A549 (cell line): Measurements from ENCODE around the gene FSTL5. TPM values are rescaled to one million over a fixed set of nuclear protein-coding genes. Genes with fewer than 3 reads are reported as not detected.

Experiments used
- ATAC-seq, 2 experiments: fragments of 200-7000 bp in 1 of 2; fragments of >200 bp in 1 of 2; cut with Nextera tagmentation in 1 of 2; cut with Tn5 transposase in 1 of 2; 3 replicates each; pipeline versions ENCODE4 v1.8.0 to v1.9.1; 2018 to 2020; ENCODE audit warnings: mild to moderate bottlenecking in 1 of 2, moderate library complexity in 1 of 2
- CTCF ChIA-PET: fragments of 300-600 bp; sonication (Branson Sonifier 250); formaldehyde crosslinking; extraction: SDS; loops from one replicate; lab custom pipeline; 2021; ENCODE audit warnings: antibody characterized with exemption, inconsistent platforms; lab: Yijun Ruan, JAX
- POLR2A ChIA-PET: fragments of 350-600 bp; formaldehyde crosslinking; extraction: SDS; loops from one replicate; lab custom pipeline; 2021; ENCODE audit warnings: antibody characterized with exemption, inconsistent platforms; lab: Yijun Ruan, JAX
- DNase-seq, 2 experiments: peaks; one replicate each; pipeline versions ENCODE4 v3.0.0 to v3.0.0-alpha.2; 2011 to 2016; ENCODE audit warnings: low read depth in 1 of 2, low spot score in 1 of 2
- FAIRE-seq: peaks from 2 replicates; lab custom pipeline; 2011; peaks lifted over from hg19 to GRCh38; lab: Jason Lieb, UNC
- H3K27ac ChIP-seq, 2 experiments: fragments of >200 bp; sonication (Bioruptor Twin); formaldehyde crosslinking; 3 replicates each; pipeline ENCODE4 v1.5.1; 2016 to 2017
- H3K4me1 ChIP-seq: fragments of >200 bp; sonication (Bioruptor Twin); formaldehyde crosslinking; 3 replicates; pipeline ENCODE4 v1.6.1; 2016
- H3K4me2 ChIP-seq: fragments of >200 bp; sonication (Bioruptor Twin); formaldehyde crosslinking; 3 replicates; pipeline ENCODE4 v1.6.1; 2016
- H3K4me3 ChIP-seq: fragments of >200 bp; sonication (Bioruptor Twin); formaldehyde crosslinking; 3 replicates; pipeline ENCODE4 v1.5.1; 2016
- H3K9me3 ChIP-seq: fragments of >200 bp; sonication (Bioruptor Twin); formaldehyde crosslinking; 3 replicates; pipeline ENCODE4 v1.6.1; 2016
- BHLHE40 ChIP-seq: IDR thresholded peaks from 2 replicates; pipeline ENCODE4 v1.6.1; 2012; ENCODE audit warnings: low read depth, low read length, inconsistent platforms
- CBX8 ChIP-seq: fragments of 200-600 bp; sonication (generic); IDR thresholded peaks from 2 replicates; pipeline ENCODE4 v1.6.1; 2016
- CHD2 ChIP-seq: fragments of 150-350 bp; IDR thresholded peaks from 2 replicates; pipeline ENCODE4 v1.6.1; 2014; ENCODE audit warnings: low read length; ENCODE audit not compliant: partially characterized antibody
- CTCF ChIP-seq: fragments of >200 bp; sonication (Bioruptor Twin); formaldehyde crosslinking; IDR thresholded peaks from 3 replicates; pipeline ENCODE4 v1.5.1; 2016
- EHF ChIP-seq: fragments of 250-450 bp; sonication (Bioruptor Pico); IDR thresholded peaks from 2 replicates; pipeline ENCODE4 v1.5.0; 2020; ENCODE audit warnings: mild to moderate bottlenecking
- ESRRA ChIP-seq: fragments of 150-350 bp; IDR thresholded peaks from 2 replicates; pipeline ENCODE4 v1.6.1; 2014; ENCODE audit warnings: mild to moderate bottlenecking, low read length, borderline replicate concordance
- FOSB ChIP-seq: fragments of 250-450 bp; sonication (Bioruptor Pico); IDR thresholded peaks from 2 replicates; pipeline ENCODE4 v1.5.0; 2020; ENCODE audit warnings: mild to moderate bottlenecking, moderate library complexity
- FOSL2 ChIP-seq, 2 experiments: fragments of 450-650 bp in 1 of 2; fragments of >200 bp in 1 of 2; sonication (Bioruptor Twin) in 1 of 2; formaldehyde crosslinking; IDR thresholded peaks; 2 replicates each; pipeline versions ENCODE4 v1.5.0 to v1.6.1; 2016 to 2020; ENCODE audit warnings: mild to moderate bottlenecking in 1 of 2, moderate library complexity in 1 of 2
- FOXS1 ChIP-seq: fragments of 250-450 bp; sonication (Bioruptor Pico); IDR thresholded peaks from 2 replicates; pipeline ENCODE4 v1.5.0; 2020; ENCODE audit warnings: mild to moderate bottlenecking, moderate library complexity
- GATA3 ChIP-seq: IDR thresholded peaks from 2 replicates; pipeline ENCODE4 v1.6.1; 2012; ENCODE audit warnings: borderline replicate concordance
- HEYL ChIP-seq: fragments of 250-450 bp; sonication (Bioruptor Pico); IDR thresholded peaks from 2 replicates; pipeline ENCODE4 v1.8.0; 2021; ENCODE audit warnings: mild to moderate bottlenecking, moderate library complexity
- HOXA7 ChIP-seq: fragments of 250-450 bp; sonication (Bioruptor Pico); IDR thresholded peaks from 2 replicates; pipeline ENCODE4 v1.5.0; 2020; ENCODE audit warnings: mild to moderate bottlenecking, moderate library complexity
- HOXB13 ChIP-seq: fragments of 250-450 bp; sonication (Bioruptor Pico); IDR thresholded peaks from 2 replicates; pipeline ENCODE4 v1.5.0; 2020; ENCODE audit warnings: low read depth, mild to moderate bottlenecking, moderate library complexity
- JUNB ChIP-seq: fragments of >200 bp; sonication (Bioruptor Twin); formaldehyde crosslinking; IDR thresholded peaks from 2 replicates; pipeline ENCODE4 v1.6.1; 2016
- KDM1A ChIP-seq: fragments of 200-600 bp; sonication (generic); IDR thresholded peaks from 2 replicates; pipeline ENCODE4 v1.6.1; 2016; ENCODE audit warnings: low read depth, mild to moderate bottlenecking
- KDM5A ChIP-seq: fragments of 200-600 bp; sonication (generic); IDR thresholded peaks from 2 replicates; pipeline ENCODE4 v1.6.1; 2016; ENCODE audit warnings: antibody characterized with exemption, mild to moderate bottlenecking
- MAZ ChIP-seq: fragments of 150-350 bp; IDR thresholded peaks from 2 replicates; pipeline ENCODE4 v1.6.1; 2014; ENCODE audit warnings: antibody characterized with exemption, low read depth, low read length, borderline replicate concordance
- MYC ChIP-seq: IDR thresholded peaks from 2 replicates; pipeline ENCODE4 v1.6.1; 2012; ENCODE audit warnings: mild to moderate bottlenecking, inconsistent platforms, low read length, improper control_type of control experiment, borderline replicate concordance
- NFE2L2 ChIP-seq: fragments of 150-350 bp; conservative IDR thresholded peaks from 2 replicates; pipeline ENCODE4 v1.6.1; 2014; ENCODE audit warnings: low read length
- NPAS2 ChIP-seq: fragments of 250-450 bp; sonication (Bioruptor Pico); IDR thresholded peaks from 2 replicates; pipeline ENCODE4 v1.8.0; 2022; ENCODE audit warnings: mild to moderate bottlenecking, moderate library complexity, borderline replicate concordance
- POLR2AphosphoS2 ChIP-seq: conservative IDR thresholded peaks from 2 replicates; pipeline ENCODE4 v1.6.1; 2012; ENCODE audit warnings: low read length, improper control_type of control experiment, inconsistent platforms
- RARB ChIP-seq: fragments of 250-450 bp; sonication (Bioruptor Pico); IDR thresholded peaks from 2 replicates; pipeline ENCODE4 v1.8.0; 2021; ENCODE audit warnings: mild to moderate bottlenecking, moderate library complexity
- RFX5 ChIP-seq: fragments of 450-650 bp; IDR thresholded peaks from 2 replicates; pipeline ENCODE4 v1.7.1; 2014; ENCODE audit warnings: antibody characterized with exemption, mild to moderate bottlenecking, moderate library complexity
- SREBF2 ChIP-seq: fragments of 450-650 bp; IDR thresholded peaks from 2 replicates; pipeline ENCODE4 v1.6.1; 2014; ENCODE audit warnings: mild to moderate bottlenecking, moderate library complexity
- ZC3H11A ChIP-seq: fragments of 450-650 bp; IDR thresholded peaks from 2 replicates; pipeline ENCODE4 v1.6.1; 2014; ENCODE audit warnings: antibody characterized with exemption, mild to moderate bottlenecking
- ZSCAN20 ChIP-seq: fragments of 250-450 bp; sonication (Bioruptor Pico); IDR thresholded peaks from 2 replicates; pipeline ENCODE4 v1.8.0; 2022; ENCODE audit warnings: mild to moderate bottlenecking, moderate library complexity
- WGBS: methylation state at CpG from one replicate; pipeline ENCODE4 v1.1.6; 2017; ENCODE audit errors: missing lambda C conversion rate; 5-methylcytosine and 5-hydroxymethylcytosine counted together
- polyA plus RNA-seq, 4 experiments: library from polyadenylated mRNA; depleted of rRNA in 3 of 4; stranded (reverse); fragments of >200 nt; fragmentation: RNase III in 1 of 4; extraction: RNeasy Plus Mini Kit Qiagen cat#74134 plus additional on column Dnase treatment in 1 of 4; gene quantifications; 2 replicates in 3 of 4; 3 replicates in 1 of 4; pipeline ENCODE4 v1.2.3, GENCODE V29; 2011 to 2017
- TF ChIP-seq, protein P1 (sequence below): fragments of 150-350 bp; IDR thresholded peaks from 2 replicates; pipeline ENCODE4 v1.6.1; 2014; ENCODE audit warnings: low read depth, mild to moderate bottlenecking, low read length
- TF ChIP-seq, protein P2 (sequence below): IDR thresholded peaks from 2 replicates; pipeline ENCODE4 v1.6.1; 2012; ENCODE audit warnings: low read depth, borderline replicate concordance

The FSTL5 gene
- polyA plus RNA-seq, 2 of the 4 experiments (the other 2 are of a cell fraction) = 0.06 to 0.10 TPM

DNA sequence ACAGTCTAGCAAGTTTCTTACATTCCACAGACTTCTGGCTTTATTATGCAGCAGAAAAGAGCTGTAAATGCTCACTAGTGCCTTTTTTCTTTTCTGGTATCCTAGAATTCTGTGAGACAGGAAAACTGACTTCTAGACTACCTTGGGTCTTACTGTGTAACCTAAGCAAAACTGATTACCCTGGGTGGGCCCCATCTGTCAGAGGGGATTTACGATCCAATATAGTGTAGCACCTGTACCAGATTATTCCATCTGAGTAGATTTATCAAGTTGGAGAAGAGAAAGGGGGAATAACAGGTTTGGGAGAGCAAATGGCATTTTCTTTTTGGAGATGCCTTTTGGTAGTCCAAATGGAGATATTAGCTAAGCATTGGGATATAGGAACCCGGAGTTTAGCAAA, 46.7 kb downstream of the FSTL5 start:
- no peak for DNase-seq
- ChIA-PET CTCF (no interaction called here), POLR2A (no interaction called here)
- Histone ChIP-seq H3K4me3 (no peak overlapping the region), H3K4me2 (no peak overlapping the region), H3K4me1 (no peaks in the 10 kb centered on the region), H3K27ac (no peak overlapping the region), H3K9me3 (no peaks in the 10 kb centered on the region)
- no peak for ATAC-seq
- WGBS = 19% methylated on average over 2 of the region's 2 CpGs
- no peak for FAIRE-seq
- TF ChIP-seq BHLHE40 = no peak
- TF ChIP-seq HEYL (CRISPR knock-in tag) = no peak
- no peak for TF ChIP-seq MAZ
- no peak for TF ChIP-seq KDM1A
- no peak for TF ChIP-seq FOSL2 (IDR thresholded peaks at IDR 0.05)
- TF ChIP-seq FOSL2 (CRISPR knock-in tag; IDR thresholded peaks at IDR 0.05) = no peak
- TF ChIP-seq SREBF2 = no peak
- TF ChIP-seq ZSCAN20 (CRISPR knock-in tag) = no peak
- TF ChIP-seq MYC = no peak
- TF ChIP-seq, protein P1, sequence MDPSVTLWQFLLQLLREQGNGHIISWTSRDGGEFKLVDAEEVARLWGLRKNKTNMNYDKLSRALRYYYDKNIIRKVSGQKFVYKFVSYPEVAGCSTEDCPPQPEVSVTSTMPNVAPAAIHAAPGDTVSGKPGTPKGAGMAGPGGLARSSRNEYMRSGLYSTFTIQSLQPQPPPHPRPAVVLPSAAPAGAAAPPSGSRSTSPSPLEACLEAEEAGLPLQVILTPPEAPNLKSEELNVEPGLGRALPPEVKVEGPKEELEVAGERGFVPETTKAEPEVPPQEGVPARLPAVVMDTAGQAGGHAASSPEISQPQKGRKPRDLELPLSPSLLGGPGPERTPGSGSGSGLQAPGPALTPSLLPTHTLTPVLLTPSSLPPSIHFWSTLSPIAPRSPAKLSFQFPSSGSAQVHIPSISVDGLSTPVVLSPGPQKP = no peak
- TF ChIP-seq FOSB (CRISPR knock-in tag) = no peak
- no peak for TF ChIP-seq NPAS2 (CRISPR knock-in tag)
- no peak for TF ChIP-seq KDM5A
- TF ChIP-seq, all 56 proteins: peak for 0

DNA sequence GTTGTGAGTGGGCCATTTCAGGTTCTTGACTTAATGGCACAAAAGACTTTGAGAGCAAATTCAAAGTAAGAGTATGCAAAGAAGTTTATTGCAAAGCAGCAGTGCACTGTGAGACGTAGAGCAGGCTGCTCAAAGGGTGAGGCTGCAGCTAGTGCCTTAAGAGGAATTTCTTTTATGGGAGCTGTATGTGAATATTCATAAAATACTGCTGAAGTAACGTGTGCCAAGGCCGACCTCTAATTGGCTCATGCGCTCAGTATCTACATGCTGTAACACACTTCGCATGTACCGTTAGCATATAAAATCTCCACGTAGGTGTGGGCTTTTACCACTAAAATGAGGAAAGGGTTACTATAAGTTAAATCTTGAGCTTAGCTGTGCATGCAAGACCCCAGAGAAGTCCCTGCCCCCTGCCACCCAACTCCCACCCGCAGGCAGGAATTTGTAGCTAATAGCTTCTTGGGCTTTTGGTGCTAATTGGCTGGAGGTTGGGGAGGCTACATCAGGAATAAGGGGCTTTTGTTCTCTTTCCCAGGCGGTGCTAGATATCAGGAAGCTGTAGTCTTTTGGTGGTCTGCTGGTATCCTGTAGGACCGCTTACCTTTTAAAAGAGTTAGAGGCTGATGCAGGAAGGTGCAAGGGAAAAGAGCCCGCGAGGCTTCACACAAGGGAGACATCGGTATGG, 47.6 kb downstream of the FSTL5 start:
- Histone ChIP-seq H3K4me1 (no peaks in the 10 kb centered on the region), H3K4me2 (no peak overlapping the region), H3K9me3 (no peaks in the 10 kb centered on the region), H3K4me3 (no peak overlapping the region), H3K27ac (no peak overlapping the region)
- no peak for DNase-seq
- ATAC-seq = no peak
- FAIRE-seq = no peak
- ChIA-PET POLR2A (no interaction called here), CTCF (no interaction called here)
- TF ChIP-seq ESRRA = no peak
- TF ChIP-seq GATA3 = no peak
- no peak for TF ChIP-seq RFX5
- TF ChIP-seq, protein P1 = no peak
- no peak for TF ChIP-seq CHD2
- no peak for TF ChIP-seq ZC3H11A
- no peak for TF ChIP-seq SREBF2
- no peak for TF ChIP-seq JUNB
- no peak for TF ChIP-seq NFE2L2
- TF ChIP-seq CTCF = no peak
- no peak for TF ChIP-seq HOXA7
- WGBS = 68% methylated on average over 13 of the region's 13 CpGs

DNA sequence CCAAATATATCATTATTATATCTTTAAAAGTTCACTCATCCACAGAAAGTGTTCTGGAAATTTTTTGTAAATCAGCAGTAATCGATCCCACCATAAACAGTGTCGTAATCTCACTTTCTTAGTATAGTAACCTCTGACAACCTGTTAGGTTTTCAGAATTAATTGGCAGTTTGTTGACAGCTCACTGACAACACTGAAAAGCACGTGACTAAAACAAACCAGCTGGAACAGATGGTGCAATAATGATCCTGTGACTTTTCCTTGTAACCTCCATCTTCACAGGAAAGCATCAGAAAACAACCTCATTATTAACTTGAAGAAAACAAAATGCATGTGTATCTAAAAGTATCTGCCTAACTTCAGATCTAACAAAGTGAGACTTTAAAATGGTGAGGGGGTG, 48.5 kb downstream of the FSTL5 start:
- POLR2A ChIA-PET = no interaction called here
- Histone ChIP-seq H3K4me3 (no peak overlapping the region), H3K4me2 (no peak overlapping the region), H3K9me3 (no peaks in the 10 kb centered on the region), H3K27ac (no peak overlapping the region), H3K4me1 (no peaks in the 10 kb centered on the region)
- 40% methylated on average over 3 of the region's 3 CpGs for WGBS
- FAIRE-seq (no peak), DNase-seq (no peak), ATAC-seq (no peak)
- TF ChIP-seq RARB (CRISPR knock-in tag) (no peak), RFX5 (no peak), CBX8 (no peak), HOXB13 (no peak), CHD2 (no peak), POLR2AphosphoS2 (no peak), FOXS1 (CRISPR knock-in tag) (no peak), EHF (CRISPR knock-in tag) (no peak)
- TF ChIP-seq, protein P2, sequence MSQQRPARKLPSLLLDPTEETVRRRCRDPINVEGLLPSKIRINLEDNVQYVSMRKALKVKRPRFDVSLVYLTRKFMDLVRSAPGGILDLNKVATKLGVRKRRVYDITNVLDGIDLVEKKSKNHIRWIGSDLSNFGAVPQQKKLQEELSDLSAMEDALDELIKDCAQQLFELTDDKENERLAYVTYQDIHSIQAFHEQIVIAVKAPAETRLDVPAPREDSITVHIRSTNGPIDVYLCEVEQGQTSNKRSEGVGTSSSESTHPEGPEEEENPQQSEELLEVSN = no peak
- CTCF ChIA-PET = no interaction called here
